Astrocyte (in vitro differentiated cells and primary cell): ENCODE measurements around the gene EARS2. TPM values are rescaled to one million over a fixed set of nuclear protein-coding genes. Genes with fewer than 3 reads are reported as not detected.

ENCODE experiments used
- DNase-seq: peaks from one replicate; pipeline ENCODE4 v3.0.0-alpha.2; 2010; ENCODE audit warnings: low read depth
- FAIRE-seq: peaks from 2 replicates; lab custom pipeline; 2011; peaks lifted over from hg19 to GRCh38; lab: Jason Lieb, UNC
- H2AFZ ChIP-seq: 2 replicates; pipeline ENCODE4 v1.6.0; 2012; ENCODE audit warnings: low read depth, low read length, inconsistent platforms
- H3K27ac ChIP-seq: 2 replicates; pipeline ENCODE4 v1.5.1; 2011; ENCODE audit warnings: low read depth, low read length, inconsistent platforms
- H3K27me3 ChIP-seq: 2 replicates; pipeline ENCODE4 v1.6.0; 2011; ENCODE audit warnings: low read length, inconsistent platforms; ENCODE audit not compliant: insufficient read depth
- H3K36me3 ChIP-seq: 2 replicates; pipeline ENCODE4 v1.5.1; 2011; ENCODE audit warnings: low read length, inconsistent platforms; ENCODE audit not compliant: insufficient read depth
- H3K4me1 ChIP-seq: 2 replicates; pipeline ENCODE4 v1.5.1; 2011; ENCODE audit warnings: low read length, inconsistent platforms; ENCODE audit not compliant: insufficient read depth
- H3K4me2 ChIP-seq: 2 replicates; pipeline ENCODE4 v1.6.0; 2012; ENCODE audit warnings: low read length, inconsistent platforms
- H3K4me3 ChIP-seq: 2 replicates; pipeline ENCODE4 v1.5.1; 2011; ENCODE audit warnings: low read depth, mild to moderate bottlenecking, low read length, inconsistent platforms; ENCODE audit not compliant: insufficient read depth
- H3K79me2 ChIP-seq: 2 replicates; pipeline ENCODE4 v1.6.0; 2012; ENCODE audit warnings: mild to moderate bottlenecking, low read length, inconsistent platforms; ENCODE audit not compliant: insufficient read depth
- H3K9ac ChIP-seq: 2 replicates; pipeline ENCODE4 v1.6.0; 2012; ENCODE audit warnings: mild to moderate bottlenecking, low read length, inconsistent platforms
- H3K9me3 ChIP-seq: 2 replicates; pipeline ENCODE4 v1.5.1; 2012; ENCODE audit warnings: low read depth, mild to moderate bottlenecking, low read length, inconsistent platforms; ENCODE audit not compliant: insufficient read depth
- H4K20me1 ChIP-seq: 2 replicates; pipeline ENCODE4 v1.6.0; 2012; ENCODE audit warnings: low read length, inconsistent platforms; ENCODE audit not compliant: insufficient read depth
- H3K27ac Mint-ChIP-seq: one replicate; pipeline ENCODE4 v1.8.0; 2021; ENCODE audit warnings: mild to moderate bottlenecking, mixed read lengths; ENCODE audit not compliant: unreplicated experiment
- H3K27me3 Mint-ChIP-seq: one replicate; pipeline ENCODE4 v1.8.0; 2021; ENCODE audit warnings: low read depth, mixed read lengths; ENCODE audit not compliant: unreplicated experiment
- H3K36me3 Mint-ChIP-seq: one replicate; pipeline ENCODE4 v1.8.0; 2021; ENCODE audit warnings: low read depth, mixed read lengths; ENCODE audit not compliant: unreplicated experiment
- H3K4me1 Mint-ChIP-seq: one replicate; pipeline ENCODE4 v1.8.0; 2021; ENCODE audit warnings: low read depth, mixed read lengths; ENCODE audit not compliant: unreplicated experiment
- H3K4me3 Mint-ChIP-seq: one replicate; pipeline ENCODE4 v1.8.0; 2021; ENCODE audit warnings: mild to moderate bottlenecking, moderate library complexity, mixed read lengths; ENCODE audit not compliant: unreplicated experiment
- H3K9me3 Mint-ChIP-seq: one replicate; pipeline ENCODE4 v1.8.0; 2021; ENCODE audit warnings: mild to moderate bottlenecking, mixed read lengths; ENCODE audit not compliant: unreplicated experiment
- EZH2 ChIP-seq: IDR thresholded peaks from 2 replicates; pipeline ENCODE4 v1.6.1; 2012; ENCODE audit warnings: mild to moderate bottlenecking, low read length, inconsistent platforms; ENCODE audit not compliant: insufficient read depth
- total RNA-seq: library from RNA; stranded (reverse); gene quantifications from 2 replicates; pipeline ENCODE4 v1.2.1, GENCODE V29; 2021
- TF ChIP-seq, protein P1 (sequence below): IDR thresholded peaks from 2 replicates; pipeline ENCODE4 v1.5.1; 2011; ENCODE audit warnings: low read depth, mild to moderate bottlenecking, inconsistent platforms, low read length, moderate library complexity; ENCODE audit not compliant: insufficient read depth

The EARS2 gene
- total RNA-seq, 1 donor from 2014 or later, result 19.4 TPM

DNA sequence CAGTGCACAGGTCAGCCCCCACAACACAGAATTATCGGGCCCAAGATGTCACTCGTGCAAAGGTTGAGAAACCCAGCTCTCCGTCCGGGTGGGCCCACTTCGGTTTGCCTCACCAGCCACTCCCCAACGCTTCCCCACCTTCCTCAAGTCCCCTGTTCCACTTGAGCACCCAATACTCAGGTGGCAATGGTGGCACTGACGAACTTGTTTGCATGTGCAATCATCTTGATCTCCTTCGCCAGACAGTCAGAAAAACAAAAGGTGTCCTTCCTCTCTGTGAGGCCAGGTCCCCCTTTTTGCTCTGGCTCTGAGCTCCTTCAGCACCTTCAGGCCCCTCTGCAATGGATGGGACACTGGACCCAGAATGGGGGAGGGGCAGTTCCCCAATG, 50.5 kb downstream of the EARS2 start:
- no peak overlapping the region for H3K27ac ChIP-seq
- H3K9me3 ChIP-seq, result no peaks in the 10 kb centered on the region
- H3K4me3 ChIP-seq, result no peak overlapping the region
- H3K27me3 ChIP-seq, result no peaks in the 10 kb centered on the region
- H3K9ac ChIP-seq, result no peak overlapping the region
- Mint-ChIP-seq H3K27ac (peak overlapping the region; percentile 3), H3K9me3 (peaks cover 3% of the 10 kb centered on the region), H3K4me3 (peak overlapping the region; percentile 41), H3K27me3 (no peaks in the 10 kb centered on the region), H3K36me3 (peaks cover 11% of the 10 kb centered on the region), H3K4me1 (peaks cover 50% of the 10 kb centered on the region)
- no peaks in the 10 kb centered on the region for H3K36me3 ChIP-seq
- TF ChIP-seq, protein P1, sequence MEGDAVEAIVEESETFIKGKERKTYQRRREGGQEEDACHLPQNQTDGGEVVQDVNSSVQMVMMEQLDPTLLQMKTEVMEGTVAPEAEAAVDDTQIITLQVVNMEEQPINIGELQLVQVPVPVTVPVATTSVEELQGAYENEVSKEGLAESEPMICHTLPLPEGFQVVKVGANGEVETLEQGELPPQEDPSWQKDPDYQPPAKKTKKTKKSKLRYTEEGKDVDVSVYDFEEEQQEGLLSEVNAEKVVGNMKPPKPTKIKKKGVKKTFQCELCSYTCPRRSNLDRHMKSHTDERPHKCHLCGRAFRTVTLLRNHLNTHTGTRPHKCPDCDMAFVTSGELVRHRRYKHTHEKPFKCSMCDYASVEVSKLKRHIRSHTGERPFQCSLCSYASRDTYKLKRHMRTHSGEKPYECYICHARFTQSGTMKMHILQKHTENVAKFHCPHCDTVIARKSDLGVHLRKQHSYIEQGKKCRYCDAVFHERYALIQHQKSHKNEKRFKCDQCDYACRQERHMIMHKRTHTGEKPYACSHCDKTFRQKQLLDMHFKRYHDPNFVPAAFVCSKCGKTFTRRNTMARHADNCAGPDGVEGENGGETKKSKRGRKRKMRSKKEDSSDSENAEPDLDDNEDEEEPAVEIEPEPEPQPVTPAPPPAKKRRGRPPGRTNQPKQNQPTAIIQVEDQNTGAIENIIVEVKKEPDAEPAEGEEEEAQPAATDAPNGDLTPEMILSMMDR, result no peak
- no peak for TF ChIP-seq EZH2
- no peak for DNase-seq
- peaks cover 75% of the 10 kb centered on the region for H4K20me1 ChIP-seq
- no peak overlapping the region for H2AFZ ChIP-seq
- H3K4me2 ChIP-seq, result peak overlapping the region; percentile 76
- H3K4me1 ChIP-seq, result peaks cover 39% of the 10 kb centered on the region
- no peak for FAIRE-seq
- peaks cover 58% of the 10 kb centered on the region for H3K79me2 ChIP-seq

DNA sequence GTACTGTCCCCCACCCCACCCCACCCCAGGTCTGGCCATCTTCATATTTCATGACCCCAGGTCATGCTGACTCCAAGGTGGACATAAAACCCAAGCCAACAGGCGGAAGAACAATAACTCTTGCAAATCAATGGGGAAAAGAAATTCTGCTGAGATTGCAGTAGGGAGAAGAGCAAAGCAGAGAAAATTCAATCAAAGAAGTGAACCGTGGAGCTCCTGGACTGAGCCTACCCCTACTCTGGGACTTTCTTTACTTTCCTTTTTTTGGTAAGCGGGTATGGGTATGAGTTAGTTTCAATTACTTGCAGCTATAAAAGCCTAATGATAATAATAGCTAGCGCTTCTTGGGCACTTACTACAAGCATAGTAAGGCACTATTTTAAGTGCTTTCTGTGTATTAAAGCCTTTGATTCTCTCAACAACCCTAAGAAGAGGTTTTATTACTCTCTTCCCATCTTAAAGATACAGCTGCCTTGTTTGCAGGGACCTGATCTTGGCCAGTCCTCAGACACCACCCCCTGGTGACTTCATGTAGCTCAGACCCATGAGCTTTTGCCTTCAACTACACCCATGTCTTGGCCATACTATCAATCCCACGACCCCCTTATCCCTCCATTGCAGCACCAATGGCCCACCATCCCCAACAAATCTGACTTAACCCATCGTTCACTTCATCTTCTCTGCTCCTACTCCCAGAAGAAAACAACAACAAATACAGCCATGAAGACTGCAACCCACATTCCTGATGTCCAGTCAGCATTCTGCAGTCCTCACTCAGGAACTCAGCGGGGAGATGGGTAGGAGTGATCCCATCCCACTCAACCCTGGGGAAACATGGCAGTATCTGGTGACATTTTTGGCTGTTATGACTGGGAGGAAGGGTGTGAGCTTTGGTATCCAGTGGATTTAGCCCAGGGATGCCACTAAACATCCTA, 51.2 kb downstream of the EARS2 start:
- peaks cover 3% of the 10 kb centered on the region for H3K9me3 Mint-ChIP-seq
- Histone ChIP-seq H3K79me2 (peaks cover 64% of the 10 kb centered on the region), H3K4me2 (peak overlapping the region; percentile 76), H3K9ac (no peak overlapping the region), H3K4me1 (peaks cover 39% of the 10 kb centered on the region), H3K9me3 (no peaks in the 10 kb centered on the region), H3K27ac (peak overlapping the region; percentile 71), H3K36me3 (no peaks in the 10 kb centered on the region), H3K27me3 (no peaks in the 10 kb centered on the region), H4K20me1 (peaks cover 81% of the 10 kb centered on the region), H2AFZ (no peak overlapping the region), H3K4me3 (no peak overlapping the region)
- no peak for FAIRE-seq
- no peak for DNase-seq
- peaks cover 14% of the 10 kb centered on the region for H3K36me3 Mint-ChIP-seq
- H3K27ac Mint-ChIP-seq, result peak overlapping the region; percentile 74
- peaks cover 50% of the 10 kb centered on the region for H3K4me1 Mint-ChIP-seq
- no peak for TF ChIP-seq EZH2
- TF ChIP-seq, protein P1, result no peak
- H3K4me3 Mint-ChIP-seq, result peak overlapping the region; percentile 43
- no peaks in the 10 kb centered on the region for H3K27me3 Mint-ChIP-seq

DNA sequence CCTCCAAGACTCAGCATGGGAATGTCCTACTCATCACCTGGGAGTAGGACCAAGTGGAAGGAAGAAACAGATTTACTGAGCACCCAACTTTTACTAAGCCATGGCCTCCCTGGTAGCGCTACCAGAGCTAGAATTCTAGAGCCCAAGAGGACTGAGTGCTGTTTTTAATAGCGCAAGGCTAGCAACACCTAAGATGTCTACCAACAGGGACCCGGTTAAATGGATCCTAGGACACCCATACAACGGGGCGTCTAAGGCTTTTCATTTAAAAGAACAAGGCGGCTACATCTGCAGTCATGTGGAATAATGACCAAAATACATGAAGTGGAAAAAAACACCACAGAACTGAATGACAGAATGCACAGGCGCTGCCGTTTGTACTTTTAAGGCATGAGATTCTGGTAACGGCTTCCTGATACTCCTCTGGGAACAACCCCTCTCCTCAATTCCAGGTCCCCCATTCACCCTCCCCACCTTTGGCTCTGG, 51.9 kb downstream of the EARS2 start:
- H2AFZ ChIP-seq, result no peak overlapping the region
- H3K27me3 ChIP-seq, result no peaks in the 10 kb centered on the region

More for the DNA sequence above, 51.9 kb downstream of the EARS2 start:
- H3K4me1 Mint-ChIP-seq, result peaks cover 52% of the 10 kb centered on the region
- H3K9ac ChIP-seq, result peak overlapping the region; percentile 8
- DNase-seq (no peak), FAIRE-seq (no peak)
- peak overlapping the region; percentile 20 for H3K4me3 ChIP-seq
- H3K27ac Mint-ChIP-seq, result peak overlapping the region; percentile 94
- peaks cover 39% of the 10 kb centered on the region for H3K4me1 ChIP-seq
- peaks cover 3% of the 10 kb centered on the region for H3K9me3 Mint-ChIP-seq
- H3K79me2 ChIP-seq, result peaks cover 69% of the 10 kb centered on the region
- peak overlapping the region; percentile 76 for H3K4me2 ChIP-seq
- TF ChIP-seq, protein P1, result no peak
- TF ChIP-seq EZH2, result no peak
- peak overlapping the region; percentile 71 for H3K27ac ChIP-seq
- no peaks in the 10 kb centered on the region for H3K27me3 Mint-ChIP-seq
- peaks cover 88% of the 10 kb centered on the region for H4K20me1 ChIP-seq
- H3K36me3 ChIP-seq, result no peaks in the 10 kb centered on the region
- H3K9me3 ChIP-seq, result no peaks in the 10 kb centered on the region
- peaks cover 14% of the 10 kb centered on the region for H3K36me3 Mint-ChIP-seq
- no peak overlapping the region for H3K4me3 Mint-ChIP-seq
